Femur (tissue), 1 donor: ENCODE measurements around the gene SMIM1.

ENCODE experiments used
- DNase-seq: peaks from one replicate; pipeline ENCODE4 v3.0.0-alpha.2; 2017

Gene SMIM1

DNA sequence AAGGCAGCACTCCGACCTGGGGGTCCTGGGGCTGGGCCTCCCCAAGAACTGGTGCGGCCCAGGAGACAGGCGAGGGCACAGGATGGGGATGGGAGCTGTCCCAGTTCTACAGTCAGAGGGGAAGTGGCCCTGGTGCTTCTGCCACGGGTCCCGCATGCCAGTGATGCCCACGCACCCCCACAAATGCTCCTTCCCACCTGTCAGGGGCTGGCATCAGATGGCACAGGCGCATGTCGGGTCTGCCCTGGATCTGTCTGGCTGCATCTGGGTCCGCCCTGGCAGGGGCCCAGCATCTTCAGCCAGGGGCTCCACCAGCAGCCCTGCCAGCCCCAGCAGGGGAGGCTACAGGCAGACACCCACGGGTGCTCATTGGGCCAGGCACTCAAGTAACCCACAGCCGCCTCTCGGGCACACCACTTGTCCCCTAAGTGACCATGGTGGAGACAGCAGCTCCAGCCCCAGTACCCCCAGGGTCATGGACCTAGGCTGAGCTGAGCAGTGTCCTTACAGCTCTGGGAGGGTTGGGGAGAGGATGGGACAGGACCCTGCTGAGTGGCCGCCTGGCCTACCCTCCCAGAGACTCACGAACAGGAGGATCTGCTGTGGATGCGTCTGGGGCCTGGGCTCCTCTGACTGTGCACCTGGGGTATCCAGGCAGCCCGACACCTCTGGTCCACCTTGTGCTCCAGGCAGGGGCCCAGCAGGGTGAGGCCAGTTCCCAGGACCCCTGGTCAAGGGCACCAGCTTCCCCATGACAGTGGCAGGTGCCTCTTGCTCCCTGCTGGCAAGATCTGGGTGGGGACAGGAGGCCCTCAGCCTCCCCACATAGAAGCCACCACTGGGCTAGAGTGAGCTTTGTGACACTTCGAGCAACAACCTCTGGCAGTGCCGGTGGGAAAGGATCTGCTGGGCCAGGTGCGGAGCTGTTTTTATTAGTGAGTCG is 5.4 kb downstream of the SMIM1 start:
- DNase-seq: no peak

- no peak for DNase-seq
These were observed 6.2 kb downstream of the SMIM1 start for GRCh38 chr1:3778590-3779264.

DNA sequence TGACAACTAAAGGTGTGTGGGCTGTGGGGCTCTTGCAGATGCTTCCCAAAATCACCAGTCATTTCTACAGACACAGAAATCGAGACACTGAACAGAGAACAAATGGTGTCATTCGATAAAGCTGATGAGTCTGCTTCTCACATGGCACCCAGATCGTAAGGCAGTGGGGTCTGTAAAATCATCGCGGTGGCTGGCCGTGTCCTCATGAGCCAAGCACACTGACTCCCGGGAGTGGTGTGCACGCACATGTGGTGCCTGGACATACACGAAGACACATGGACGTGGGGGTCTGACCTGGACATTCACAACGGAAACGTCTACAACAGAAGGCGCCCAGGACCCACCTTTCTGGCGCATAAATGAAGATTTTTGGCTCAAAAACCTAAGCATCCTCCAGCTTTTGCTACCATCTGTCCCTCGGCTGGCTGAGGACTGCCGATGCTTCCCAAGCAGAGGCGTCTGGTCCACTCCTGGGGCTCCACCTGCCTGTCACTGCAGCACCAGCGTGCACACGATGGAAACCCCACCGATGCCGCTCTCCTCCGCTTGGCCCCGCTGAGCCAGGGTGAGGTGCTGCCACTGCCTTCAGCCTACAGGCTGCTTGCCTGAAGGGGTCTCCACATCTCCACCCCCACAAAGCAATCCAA is 6.8 kb downstream of the SMIM1 start:
- no peak for DNase-seq

DNA sequence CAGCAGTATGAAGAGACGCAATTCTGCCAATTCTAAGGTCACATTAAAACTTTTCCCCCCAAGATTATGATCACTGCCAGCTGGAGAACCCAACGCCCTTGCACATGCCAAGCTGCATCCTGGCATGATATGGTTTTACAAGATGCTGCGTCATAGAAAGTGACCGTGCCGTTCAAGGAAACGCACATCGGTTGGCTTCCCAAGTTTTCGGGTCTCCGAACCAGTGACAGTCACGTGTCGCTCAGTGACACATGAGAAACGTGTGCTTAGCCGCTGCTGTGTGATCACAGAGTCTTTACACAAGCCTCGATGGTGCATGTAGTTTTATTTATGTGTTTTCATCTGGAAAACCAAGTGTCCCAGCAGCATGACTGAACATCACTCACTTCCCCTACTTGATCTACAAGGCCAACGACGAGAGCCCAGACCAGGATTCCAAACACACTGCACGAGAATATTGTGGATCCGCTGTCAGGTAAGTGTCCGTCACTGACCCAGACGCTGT is 7.4 kb downstream of the SMIM1 start:
- DNase-seq: no peak

DNA sequence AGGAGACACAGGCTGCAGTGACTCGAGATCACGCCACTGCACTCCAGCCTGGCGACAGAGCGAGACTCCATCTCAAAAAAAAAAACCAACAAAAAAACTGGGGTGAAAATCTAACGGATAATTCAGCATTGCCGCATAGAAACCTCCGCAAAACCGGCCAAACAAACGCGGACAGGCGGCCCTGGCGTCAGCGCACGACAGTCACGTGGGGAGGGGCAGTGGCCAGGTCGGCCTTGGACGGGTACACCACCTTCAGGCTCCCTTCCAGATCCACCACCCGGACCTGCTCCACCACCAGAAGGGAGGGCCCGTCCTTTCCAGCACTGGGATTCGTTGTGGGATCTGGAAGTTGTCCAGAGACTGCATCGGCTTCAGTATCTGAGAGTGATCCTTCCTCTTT is 8.4 kb downstream of the SMIM1 start:
- DNase-seq: no peak

DNA sequence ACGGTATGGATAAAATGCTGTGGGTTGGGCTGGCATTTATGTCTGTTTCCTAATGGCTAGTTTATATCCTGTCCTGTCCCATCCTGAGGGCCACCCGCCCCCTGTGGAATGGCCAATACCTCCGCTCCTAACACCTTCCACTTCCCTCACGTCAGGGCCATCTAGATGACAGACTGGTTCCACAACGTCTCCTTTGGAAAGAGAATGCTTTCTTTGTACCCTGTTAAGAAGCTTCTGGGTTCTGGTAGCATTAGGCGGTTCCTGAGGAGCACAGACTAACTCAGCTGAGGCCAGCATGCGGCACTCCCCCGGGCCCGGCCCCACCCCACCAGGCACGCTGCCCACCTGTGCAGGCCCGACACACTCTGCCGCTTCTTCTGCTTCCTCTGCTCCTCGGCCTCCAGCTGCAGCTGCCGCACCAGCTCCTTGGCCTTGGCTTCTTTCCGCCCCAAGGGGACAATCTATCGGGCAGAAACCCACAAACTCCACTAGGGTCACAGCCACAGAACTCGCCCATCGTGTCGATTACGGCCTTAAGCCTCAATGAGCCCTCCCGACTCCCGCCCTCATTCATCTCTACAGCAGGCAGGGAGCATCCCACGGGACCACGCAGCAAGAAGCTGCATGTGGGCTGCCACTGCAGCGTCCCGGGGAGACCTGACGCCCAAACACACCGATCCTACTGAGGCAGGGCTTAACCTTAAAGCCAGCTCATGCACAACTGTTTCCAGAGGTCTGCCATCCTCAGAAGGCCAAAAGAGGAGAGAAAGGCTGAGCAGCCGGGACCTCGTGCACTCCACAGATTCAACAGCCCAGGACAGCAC is 11.3 kb downstream of the SMIM1 start:
- no peak for DNase-seq

DNA sequence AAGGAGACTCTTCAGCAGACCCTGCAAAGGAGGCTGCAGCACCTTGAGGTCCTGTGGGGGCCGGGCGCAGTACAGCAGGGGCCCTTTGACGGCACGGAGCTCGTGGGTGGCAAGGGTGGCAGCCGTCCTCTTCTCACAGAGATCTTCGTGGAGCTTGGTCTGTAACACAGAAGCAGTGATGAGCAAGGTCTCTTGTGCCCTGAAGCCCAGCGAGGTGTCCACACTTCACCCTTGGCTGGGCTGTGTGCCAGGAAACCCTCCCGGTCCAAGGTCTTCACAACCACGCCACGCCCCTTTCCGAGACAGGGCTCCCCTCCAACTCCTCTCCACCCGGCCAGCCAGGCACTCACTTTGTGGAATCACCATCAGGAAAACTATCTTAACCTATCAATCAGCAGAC is 12.5 kb downstream of the SMIM1 start:
- DNase-seq: no peak

DNA sequence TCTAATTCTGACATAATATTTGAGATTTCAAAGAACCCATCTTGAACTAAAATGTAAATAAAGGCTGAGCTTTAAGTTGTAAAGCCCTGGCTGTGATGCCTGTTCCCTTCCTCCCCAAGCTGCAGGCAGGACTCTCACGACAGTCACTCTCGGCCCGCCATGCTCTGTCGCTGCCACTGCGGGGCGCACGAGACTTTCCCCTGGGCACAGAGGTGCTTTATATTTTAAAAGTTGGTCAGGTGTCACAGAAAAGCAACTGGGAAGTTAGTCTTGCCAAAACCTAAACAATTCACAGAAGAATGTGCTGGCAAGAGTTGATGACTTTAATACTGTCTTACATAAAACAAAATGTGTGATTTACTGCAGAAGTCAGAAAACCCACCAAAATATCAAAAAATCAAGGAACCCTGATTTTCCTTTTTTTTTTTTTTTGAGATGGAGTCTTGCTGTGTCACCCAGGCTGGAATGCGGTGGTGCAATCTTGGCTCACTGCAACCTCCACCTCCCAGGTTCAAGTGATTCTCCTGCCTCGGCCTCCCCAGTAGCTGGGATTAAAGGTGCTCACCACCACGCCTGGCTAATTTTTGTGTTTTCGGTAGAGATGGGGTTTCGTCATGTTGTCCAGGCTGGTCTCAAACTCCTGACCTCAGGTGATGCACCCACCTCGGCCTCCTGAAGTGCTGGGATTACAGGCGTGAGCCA is 13.1 kb downstream of the SMIM1 start:
- DNase-seq: no peak

- DNase-seq: no peak
These were observed 14.2 kb downstream of the SMIM1 start for GRCh38 chr1:3786468-3787348.

DNA sequence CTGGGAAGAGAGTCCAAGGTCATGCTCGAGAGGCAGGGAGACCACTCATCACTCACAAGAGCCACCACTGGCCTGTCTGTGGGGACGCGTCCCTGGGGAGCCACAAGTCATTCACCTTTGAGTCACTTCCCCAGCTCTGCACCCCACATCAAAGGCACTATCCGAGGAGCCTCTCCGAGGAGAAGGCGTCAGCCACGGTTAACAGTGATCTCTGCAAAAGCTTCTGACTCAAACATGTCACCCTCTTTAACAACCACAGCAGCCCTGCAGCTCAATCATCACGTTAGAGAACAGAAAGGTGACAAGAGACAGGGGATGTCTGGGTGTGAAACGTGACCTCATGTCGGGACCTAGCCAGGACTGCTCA is 14.8 kb downstream of the SMIM1 start:
- DNase-seq: no peak

DNA sequence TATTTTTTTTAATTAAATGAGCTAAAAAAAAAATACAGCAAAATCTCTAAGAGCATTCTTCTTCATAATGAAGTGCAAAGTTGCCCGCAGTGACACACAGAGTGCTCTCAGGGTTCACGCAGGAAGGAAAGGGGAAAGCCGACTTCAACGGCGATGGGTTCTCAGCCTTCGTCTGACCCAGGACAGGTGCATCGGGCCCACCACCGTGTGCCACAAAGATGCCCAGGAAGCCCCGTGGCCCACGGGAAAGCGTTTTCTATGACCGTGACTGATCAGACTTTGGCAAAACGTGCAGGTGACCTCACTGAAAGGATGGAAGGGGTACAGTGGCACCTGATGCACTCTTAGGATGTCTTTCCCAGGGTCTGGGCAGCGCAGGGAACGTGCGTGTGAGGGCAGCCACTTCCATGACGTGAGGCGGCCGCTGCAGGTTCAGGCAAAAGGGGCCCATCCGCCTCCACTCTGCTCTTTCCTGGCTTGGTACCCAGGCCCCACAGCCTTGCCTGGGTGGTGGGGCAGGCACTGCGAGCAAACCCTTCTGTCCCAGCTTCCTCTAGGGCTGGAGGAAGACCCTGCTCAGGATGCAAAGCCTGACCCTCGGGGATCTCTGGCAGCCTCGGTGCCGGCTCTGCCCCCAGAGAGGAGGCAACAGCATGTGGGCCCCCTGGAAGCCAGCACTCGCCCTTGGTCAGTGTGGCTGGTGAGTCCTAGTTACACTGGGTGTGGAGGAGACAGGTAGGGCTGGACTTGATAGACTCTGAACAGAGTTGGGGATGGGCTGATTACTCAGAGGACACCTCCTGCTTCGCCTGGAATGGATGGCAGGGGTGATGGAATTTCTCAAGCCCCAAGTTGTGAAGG is 15.4 kb downstream of the SMIM1 start:
- no peak for DNase-seq

- DNase-seq: no peak
These were observed 16.3 kb downstream of the SMIM1 start for GRCh38 chr1:3788756-3789420.

GRCh38 chr1:3789421-3790300 is 17.1 kb downstream of the SMIM1 start:
- DNase-seq: no peak

- DNase-seq: no peak
These were observed 18.0 kb downstream of the SMIM1 start for GRCh38 chr1:3790500-3790923.

DNA sequence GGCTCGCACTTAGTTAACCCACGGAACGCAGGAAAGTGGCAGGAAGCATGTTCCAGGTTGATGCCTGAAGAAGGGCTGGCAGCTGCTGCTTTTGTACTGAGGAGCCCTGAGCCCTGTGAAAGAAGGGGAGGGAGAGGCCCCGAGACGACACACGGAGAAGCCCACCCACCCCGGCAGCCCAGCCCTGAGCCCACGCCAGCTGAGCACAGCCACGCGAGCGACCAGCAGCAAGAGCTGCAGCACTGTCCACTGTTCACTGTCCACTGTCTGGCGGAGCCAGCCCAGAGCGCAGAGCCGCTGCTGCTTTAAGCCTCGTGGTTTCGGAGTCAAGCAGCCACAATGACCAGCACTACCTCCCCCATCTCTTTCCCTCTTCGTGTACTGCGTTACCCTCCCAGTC is 18.4 kb downstream of the SMIM1 start:
- DNase-seq: no peak

- DNase-seq: no peak
These were observed 23.1 kb downstream of the SMIM1 start for GRCh38 chr1:3795453-3796214.
